ENCODE data around the gene ADISSP. TPM values are rescaled to one million over a fixed set of nuclear protein-coding genes. Genes with fewer than 3 reads are reported as not detected.

The ADISSP gene
- total RNA-seq, 1 donor from 2014 or later: 18.0 TPM

- Mint-ChIP-seq H3K27me3 (ENCODE audit: unreplicated experiment) (peaks cover 4% of the 10 kb centered on the region), H3K4me1 (ENCODE audit: unreplicated experiment) (peaks cover 2% of the 10 kb centered on the region), H3K27ac (ENCODE audit: unreplicated experiment) (no peak overlapping the region), H3K36me3 (ENCODE audit: low read depth, unreplicated experiment) (peaks cover 3% of the 10 kb centered on the region), H3K9me3 (ENCODE audit: unreplicated experiment) (no peaks in the 10 kb centered on the region), H3K4me3 (ENCODE audit: unreplicated experiment) (no peak overlapping the region)
- no peak for DNase-seq (ENCODE audit: low spot score)
- no peak for TF ChIP-seq CTCF (IDR thresholded peaks at IDR 0.05; ENCODE audit: unreplicated experiment)
Observed at GRCh38 chr20:3720068-3720467, 47.5 kb downstream of the ADISSP start.

GRCh38 chr20:3719046-3719445 lies 48.5 kb downstream of the ADISSP start:
- DNase-seq (ENCODE audit: low spot score): no peak
- no peak overlapping the region for H3K4me3 Mint-ChIP-seq (ENCODE audit: unreplicated experiment)
- H3K4me1 Mint-ChIP-seq (ENCODE audit: unreplicated experiment): peaks cover 5% of the 10 kb centered on the region
- no peak for TF ChIP-seq CTCF (IDR thresholded peaks at IDR 0.05; ENCODE audit: unreplicated experiment)
- peaks cover 3% of the 10 kb centered on the region for H3K36me3 Mint-ChIP-seq (ENCODE audit: low read depth, unreplicated experiment)
- no peak overlapping the region for H3K27ac Mint-ChIP-seq (ENCODE audit: unreplicated experiment)
- H3K27me3 Mint-ChIP-seq (ENCODE audit: unreplicated experiment): peaks cover 3% of the 10 kb centered on the region
- no peaks in the 10 kb centered on the region for H3K9me3 Mint-ChIP-seq (ENCODE audit: unreplicated experiment)

GRCh38 chr20:3716195-3716834 lies 51.2 kb downstream of the ADISSP start:
- H3K9me3 Mint-ChIP-seq (ENCODE audit: unreplicated experiment): no peaks in the 10 kb centered on the region
- peaks cover 3% of the 10 kb centered on the region for H3K36me3 Mint-ChIP-seq (ENCODE audit: low read depth, unreplicated experiment)
- peaks cover 5% of the 10 kb centered on the region for H3K4me1 Mint-ChIP-seq (ENCODE audit: unreplicated experiment)
- TF ChIP-seq CTCF (IDR thresholded peaks at IDR 0.05; ENCODE audit: unreplicated experiment): peak; percentile 25
- peak; percentile 65 for DNase-seq (ENCODE audit: low spot score)
- H3K27me3 Mint-ChIP-seq (ENCODE audit: unreplicated experiment): peaks cover 4% of the 10 kb centered on the region
- no peak overlapping the region for H3K4me3 Mint-ChIP-seq (ENCODE audit: unreplicated experiment)
- H3K27ac Mint-ChIP-seq (ENCODE audit: unreplicated experiment): no peak overlapping the region

- no peak for DNase-seq (ENCODE audit: low spot score)
- H3K27me3 Mint-ChIP-seq (ENCODE audit: unreplicated experiment): peaks cover 4% of the 10 kb centered on the region
- H3K27ac Mint-ChIP-seq (ENCODE audit: unreplicated experiment): no peak overlapping the region
- H3K4me1 Mint-ChIP-seq (ENCODE audit: unreplicated experiment): peaks cover 5% of the 10 kb centered on the region
- TF ChIP-seq CTCF (IDR thresholded peaks at IDR 0.05; ENCODE audit: unreplicated experiment): no peak
- H3K9me3 Mint-ChIP-seq (ENCODE audit: unreplicated experiment): no peaks in the 10 kb centered on the region
- no peak overlapping the region for H3K4me3 Mint-ChIP-seq (ENCODE audit: unreplicated experiment)
- peaks cover 3% of the 10 kb centered on the region for H3K36me3 Mint-ChIP-seq (ENCODE audit: low read depth, unreplicated experiment)
Observed at GRCh38 chr20:3714092-3714491, 53.5 kb downstream of the ADISSP start.

- no peak within 1 kb of the TSS for H3K27ac Mint-ChIP-seq (ENCODE audit: unreplicated experiment)
- no peak for TF ChIP-seq CTCF (IDR thresholded peaks at IDR 0.05; ENCODE audit: unreplicated experiment)
- peaks cover 7% of the 10 kb centered on the region for H3K27me3 Mint-ChIP-seq (ENCODE audit: unreplicated experiment)
- H3K4me1 Mint-ChIP-seq (ENCODE audit: unreplicated experiment): peaks cover 5% of the 10 kb centered on the region
- no peaks in the 10 kb centered on the region for H3K9me3 Mint-ChIP-seq (ENCODE audit: unreplicated experiment)
- no peak for DNase-seq (ENCODE audit: low spot score)
- H3K36me3 Mint-ChIP-seq (ENCODE audit: low read depth, unreplicated experiment): peaks cover 3% of the 10 kb centered on the region
- no peak within 1 kb of the TSS for H3K4me3 Mint-ChIP-seq (ENCODE audit: unreplicated experiment)
Observed at GRCh38 chr20:3712279-3712873, 55.2 kb downstream of the ADISSP start, which contains the start of gene SIGLEC1. SIGLEC1 (minus strand) TSS chr20:3712600; CDS start chr20:3707128, 5,472 bp downstream.
